ENCODE data around the gene MOGAT3.

DNA sequence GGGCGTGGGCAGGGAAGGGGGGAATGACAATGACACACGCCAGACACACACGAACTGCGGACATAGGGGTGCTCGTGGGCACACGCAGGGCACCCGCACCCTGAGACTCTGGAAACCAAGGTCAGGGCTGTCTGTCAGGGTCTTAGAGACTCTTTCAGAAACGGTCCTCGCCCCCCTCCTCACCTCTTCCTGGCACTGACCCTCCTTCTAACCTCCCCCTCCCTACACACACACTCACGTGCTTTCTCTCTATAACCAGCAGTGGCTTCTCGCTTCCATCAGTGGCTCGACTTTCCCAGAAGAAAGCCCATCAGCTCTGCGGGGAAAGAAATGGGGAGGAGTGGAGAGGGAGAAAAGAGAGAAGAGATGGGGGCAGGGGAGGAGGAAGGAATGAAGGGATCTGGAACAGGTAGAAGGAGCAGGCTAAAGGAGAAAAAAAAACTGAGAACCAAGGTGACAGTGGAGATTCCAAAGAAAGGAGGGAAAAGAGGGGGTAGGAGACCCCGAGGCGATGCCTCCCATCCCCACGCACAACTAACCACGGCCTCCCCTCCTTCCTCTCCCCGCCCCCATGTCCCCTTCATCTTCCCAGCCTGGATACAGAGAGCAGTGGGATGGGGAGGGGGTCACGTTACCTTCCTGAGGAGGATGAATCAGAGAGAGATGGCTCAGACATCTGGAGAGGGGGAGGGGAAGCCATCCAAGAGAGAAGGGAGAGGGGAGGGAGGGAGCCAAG is 33.8 kb downstream of the MOGAT3 start:
- TF ChIP-seq, protein P1, sequence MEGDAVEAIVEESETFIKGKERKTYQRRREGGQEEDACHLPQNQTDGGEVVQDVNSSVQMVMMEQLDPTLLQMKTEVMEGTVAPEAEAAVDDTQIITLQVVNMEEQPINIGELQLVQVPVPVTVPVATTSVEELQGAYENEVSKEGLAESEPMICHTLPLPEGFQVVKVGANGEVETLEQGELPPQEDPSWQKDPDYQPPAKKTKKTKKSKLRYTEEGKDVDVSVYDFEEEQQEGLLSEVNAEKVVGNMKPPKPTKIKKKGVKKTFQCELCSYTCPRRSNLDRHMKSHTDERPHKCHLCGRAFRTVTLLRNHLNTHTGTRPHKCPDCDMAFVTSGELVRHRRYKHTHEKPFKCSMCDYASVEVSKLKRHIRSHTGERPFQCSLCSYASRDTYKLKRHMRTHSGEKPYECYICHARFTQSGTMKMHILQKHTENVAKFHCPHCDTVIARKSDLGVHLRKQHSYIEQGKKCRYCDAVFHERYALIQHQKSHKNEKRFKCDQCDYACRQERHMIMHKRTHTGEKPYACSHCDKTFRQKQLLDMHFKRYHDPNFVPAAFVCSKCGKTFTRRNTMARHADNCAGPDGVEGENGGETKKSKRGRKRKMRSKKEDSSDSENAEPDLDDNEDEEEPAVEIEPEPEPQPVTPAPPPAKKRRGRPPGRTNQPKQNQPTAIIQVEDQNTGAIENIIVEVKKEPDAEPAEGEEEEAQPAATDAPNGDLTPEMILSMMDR (IDR thresholded peaks at IDR 0.05), result no peak
- TF ChIP-seq POLR2A (IDR thresholded peaks at IDR 0.05), result no peak

All from uterus (tissue), 2 donors.